GM19328 (cell line): ENCODE data around the gene TCHP.

Source experiments
- ATAC-seq: cut with Tn5 transposase; IDR thresholded peaks from one replicate; pipeline ENCODE4 v1.9.1; 2021; ENCODE audit warnings: mild to moderate bottlenecking, moderate library complexity; ENCODE audit not compliant: unreplicated experiment

The TCHP gene

DNA sequence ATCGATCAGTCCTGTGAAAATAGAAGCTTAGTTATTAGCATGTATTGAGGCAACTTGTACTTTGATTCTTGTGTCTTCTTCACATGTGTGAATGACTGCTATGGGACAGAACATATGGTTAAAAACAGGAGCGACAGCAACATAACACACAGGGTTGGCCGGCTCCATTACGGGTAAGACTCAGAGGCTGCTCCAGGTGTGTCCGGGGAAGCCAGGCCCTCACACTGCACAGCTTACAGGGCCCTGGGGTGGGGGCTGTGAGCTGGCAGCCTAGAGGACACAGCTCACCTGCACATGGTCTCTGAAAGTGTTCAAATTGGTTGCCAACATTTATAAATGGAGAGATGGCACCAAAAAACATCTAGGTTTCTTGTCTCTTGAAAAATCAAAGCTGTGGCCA, 31.1 kb downstream of the TCHP start:
- no peak for ATAC-seq

GRCh38 chr12:109932878-109933503, 32.9 kb downstream of the TCHP start:
- no peak for ATAC-seq

DNA sequence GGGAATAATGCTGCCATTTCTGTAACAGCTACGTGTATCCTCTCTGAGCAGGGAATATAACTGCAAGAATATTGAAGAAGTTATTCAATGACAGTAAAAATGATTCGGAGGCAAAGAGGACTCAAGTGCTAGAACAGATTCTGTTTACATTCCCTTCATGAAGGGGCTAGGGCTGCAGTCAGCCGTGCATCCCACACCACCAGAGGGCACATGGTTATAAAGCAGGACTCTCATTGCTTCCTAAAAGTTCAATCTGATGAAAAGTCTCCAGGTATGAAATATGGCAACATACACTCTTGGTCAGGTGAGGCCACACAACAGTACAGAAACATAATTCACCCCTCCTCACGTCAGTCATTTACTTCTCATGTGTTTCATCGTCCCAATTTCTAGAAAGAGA, 34.0 kb downstream of the TCHP start:
- ATAC-seq = no peak

DNA sequence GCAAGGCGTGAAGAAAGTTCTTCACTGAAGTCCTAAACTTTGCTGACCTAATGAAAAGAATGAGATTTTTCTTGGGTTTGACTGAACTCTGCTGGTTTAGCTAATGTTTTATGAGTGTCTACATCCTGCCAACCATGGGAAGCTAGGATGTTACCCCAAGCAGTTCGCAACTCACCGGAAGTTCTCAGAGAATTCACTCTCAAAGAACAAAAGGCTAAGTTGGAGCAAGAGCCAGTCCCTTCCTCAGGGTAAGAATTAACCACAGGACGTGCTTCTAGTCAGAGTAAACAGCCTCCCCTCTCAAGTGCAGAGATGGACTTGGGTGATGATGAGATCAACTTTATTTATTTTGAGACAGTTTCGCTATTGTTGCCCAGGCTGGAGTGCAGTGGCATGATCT, 37.3 kb downstream of the TCHP start:
- no peak for ATAC-seq

GRCh38 chr12:109938947-109939346, 38.9 kb downstream of the TCHP start:
- no peak for ATAC-seq

- ATAC-seq = no peak
Measured at GRCh38 chr12:109939504-109939903, 39.4 kb downstream of the TCHP start.

GRCh38 chr12:109940339-109940923, 40.4 kb downstream of the TCHP start:
- ATAC-seq = no peak

DNA sequence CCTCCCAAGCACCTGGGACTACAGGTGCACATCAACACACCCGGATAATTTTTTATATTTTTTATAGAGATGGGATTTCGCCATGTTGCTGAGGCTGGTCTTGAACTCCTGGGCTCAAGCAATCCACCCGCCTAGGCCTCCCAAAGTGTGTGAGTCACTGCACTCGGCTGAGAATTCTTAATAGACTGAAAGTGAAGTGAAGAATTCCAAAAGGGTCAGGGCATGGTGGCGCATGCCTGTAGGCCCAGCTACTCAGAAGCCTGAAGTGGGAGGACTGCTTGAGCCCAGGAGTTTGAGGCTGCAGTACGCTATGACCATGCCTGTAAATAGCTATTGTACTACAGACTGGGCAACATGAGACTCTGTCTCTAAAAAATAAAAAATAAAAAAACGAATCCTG, 43.7 kb downstream of the TCHP start:
- no peak for ATAC-seq

DNA sequence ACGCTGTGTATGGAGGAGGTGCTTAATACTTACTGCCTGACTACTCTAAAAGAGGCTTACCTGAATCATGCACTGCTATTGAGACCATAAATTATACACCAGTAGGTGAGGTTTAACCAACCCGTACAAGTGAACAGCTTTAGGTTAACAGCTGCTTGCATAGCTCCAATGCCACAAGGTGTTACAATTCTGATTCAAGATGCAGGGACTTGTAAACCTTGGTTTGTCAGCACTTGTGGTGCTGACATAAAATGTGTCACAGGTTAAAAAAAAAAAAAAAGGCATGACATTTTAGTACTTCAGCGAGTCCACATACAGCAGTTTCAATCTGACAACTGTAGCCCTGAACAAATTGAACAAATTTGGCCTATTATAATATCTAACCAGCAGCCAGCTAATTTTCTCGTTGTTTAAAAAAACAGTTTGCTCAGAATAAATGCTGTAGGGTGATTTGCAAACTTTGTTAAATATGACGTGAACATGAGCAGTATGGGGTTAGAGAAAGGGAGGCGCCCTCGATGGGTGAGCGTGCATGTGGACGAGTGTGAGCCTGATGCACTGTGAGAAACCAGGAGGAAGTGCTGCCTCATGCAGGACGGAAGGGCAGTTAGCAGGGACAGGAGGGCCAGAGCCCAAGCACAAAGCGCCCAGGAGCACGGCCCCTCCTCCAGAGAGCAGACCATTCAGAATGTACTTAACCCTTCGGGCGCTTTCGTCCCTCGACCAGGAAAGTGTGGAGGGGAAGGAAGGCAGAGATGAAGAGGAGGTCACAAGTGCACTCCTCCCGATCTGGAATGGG, 44.7 kb downstream of the TCHP start:
- no peak for ATAC-seq

- ATAC-seq = no peak
Measured at GRCh38 chr12:109946505-109946904, 46.4 kb downstream of the TCHP start.

GRCh38 chr12:109946913-109947312, 46.8 kb downstream of the TCHP start:
- no peak for ATAC-seq

- ATAC-seq = no peak
Measured at GRCh38 chr12:109947521-109947920, 47.4 kb downstream of the TCHP start.

- no peak for ATAC-seq
Measured at GRCh38 chr12:109948368-109948767, 48.3 kb downstream of the TCHP start.

- no peak for ATAC-seq
Measured at GRCh38 chr12:109949089-109949488, 49.0 kb downstream of the TCHP start.

DNA sequence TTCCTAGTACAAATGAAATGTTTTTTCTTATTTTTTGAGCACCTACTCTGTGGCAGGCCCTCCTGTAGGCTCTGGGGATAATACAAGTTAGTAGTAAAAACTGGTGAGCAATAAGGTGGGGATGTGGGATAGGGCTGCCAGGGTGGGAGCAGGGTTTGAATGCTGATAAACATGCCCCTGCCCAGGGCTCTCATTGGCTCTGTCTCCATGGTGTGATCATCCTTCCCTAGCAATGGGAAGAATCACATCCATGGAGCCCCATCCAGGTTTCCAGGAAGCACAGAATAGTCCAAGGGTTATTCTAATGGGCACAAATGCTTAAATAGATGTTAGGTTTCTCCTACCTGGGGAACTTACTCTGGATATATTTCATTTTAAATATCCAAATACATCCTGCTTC, 50.6 kb downstream of the TCHP start:
- ATAC-seq = no peak

DNA sequence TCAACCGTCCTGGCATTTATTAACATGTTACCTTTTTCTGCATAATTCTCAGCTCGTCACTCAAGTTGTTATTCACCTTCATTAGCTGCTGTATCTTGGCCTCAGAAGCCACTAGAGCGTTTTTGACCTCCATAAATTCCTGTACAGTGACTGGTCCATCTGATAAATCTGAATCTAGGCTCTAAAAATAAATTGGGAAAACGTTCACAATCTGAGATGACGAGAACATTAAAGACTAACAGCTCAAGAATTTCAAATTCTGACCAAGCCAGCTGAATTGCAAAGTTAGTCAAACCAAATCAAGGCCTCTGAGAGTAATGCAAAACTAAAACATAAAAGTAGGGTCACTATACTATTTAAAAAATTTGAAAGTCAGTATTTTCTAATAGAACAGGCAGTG, 51.1 kb downstream of the TCHP start:
- ATAC-seq = no peak

GRCh38 chr12:109951751-109952150, 51.7 kb downstream of the TCHP start:
- ATAC-seq = no peak

GRCh38 chr12:109952160-109952858, 52.2 kb downstream of the TCHP start:
- no peak for ATAC-seq

GRCh38 chr12:109952873-109953272, 52.8 kb downstream of the TCHP start:
- no peak for ATAC-seq

DNA sequence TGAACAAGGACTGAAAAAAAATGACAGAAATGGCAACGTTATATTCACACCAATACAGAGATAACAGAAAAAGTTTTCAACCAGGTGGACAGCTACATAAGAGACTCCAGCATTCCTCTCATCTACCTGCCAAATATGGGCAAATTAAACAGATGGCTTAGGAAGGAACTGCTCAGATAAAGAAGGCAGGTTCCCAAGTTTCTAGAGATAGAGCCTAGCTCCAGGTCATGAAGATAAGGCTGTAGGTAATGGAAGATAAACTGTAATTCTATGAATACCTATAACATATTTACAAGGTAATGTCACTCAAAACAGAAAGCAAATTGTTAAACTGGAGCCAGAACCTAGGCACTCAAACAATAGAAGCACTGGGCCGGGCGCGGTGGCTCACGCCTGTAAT, 53.6 kb downstream of the TCHP start:
- ATAC-seq = no peak

DNA sequence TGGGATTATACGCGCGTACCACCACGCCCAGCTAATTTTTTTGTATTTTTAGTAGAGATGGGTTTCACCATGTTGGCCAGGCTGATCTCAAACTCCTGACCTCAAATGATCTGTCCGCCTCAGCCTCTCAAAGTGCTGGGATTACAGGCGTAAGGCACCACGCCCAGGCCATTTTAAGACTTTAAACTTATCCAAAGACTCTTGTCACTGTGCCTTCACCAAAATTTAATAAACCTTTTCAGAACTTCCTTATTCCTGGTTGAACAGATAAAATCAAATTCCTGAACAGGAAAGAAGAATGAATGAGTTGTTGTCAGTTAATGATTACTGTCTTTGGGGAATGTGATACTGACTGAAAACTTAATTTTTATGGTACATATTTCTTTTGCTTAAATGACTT, 58.3 kb downstream of the TCHP start:
- ATAC-seq = no peak
